PC-3 (cell line): ENCODE measurements around the gene NMRAL1.

Source experiments
- EZH2 ChIP-seq: fragments of 300-600 bp; sonication (generic); IDR thresholded peaks from one replicate; pipeline ENCODE4 v1.6.1; 2017; ENCODE audit warnings: antibody characterized with exemption, mild to moderate bottlenecking, low read length; ENCODE audit not compliant: unreplicated experiment
- EZH2phosphoT487 ChIP-seq: fragments of 300-600 bp; sonication (generic); IDR thresholded peaks from 2 replicates; pipeline ENCODE4 v1.6.1; 2018; ENCODE audit warnings: mild to moderate bottlenecking, antibody characterized with exemption, low read length, borderline replicate concordance
- TF ChIP-seq, protein P1 (sequence below): fragments of 300-600 bp; sonication (generic); conservative IDR thresholded peaks from 2 replicates; pipeline ENCODE4 v1.5.1; 2017; ENCODE audit warnings: antibody characterized with exemption, low read depth, mild to moderate bottlenecking, low read length

DNA sequence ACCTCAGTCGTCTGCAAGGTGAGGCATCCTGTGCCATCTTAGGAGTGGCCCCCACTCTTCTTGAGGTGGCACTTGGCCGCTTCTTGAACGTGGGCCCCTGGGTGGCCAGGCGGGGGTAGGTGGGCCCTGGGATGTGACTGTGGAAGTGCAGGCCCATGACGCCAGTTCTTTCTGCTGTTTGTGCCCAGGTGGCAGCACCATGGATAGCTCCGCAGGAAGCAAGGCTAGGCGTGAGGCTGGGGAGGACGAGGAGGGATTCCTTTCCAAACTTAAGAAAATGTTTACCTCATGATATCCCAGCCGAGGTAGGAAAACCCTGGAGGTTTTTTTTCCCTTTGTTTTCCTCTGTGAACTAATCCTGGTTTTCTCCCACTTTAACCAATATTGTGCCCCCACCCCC, 19.8 kb downstream of the NMRAL1 start:
- TF ChIP-seq, protein P1, sequence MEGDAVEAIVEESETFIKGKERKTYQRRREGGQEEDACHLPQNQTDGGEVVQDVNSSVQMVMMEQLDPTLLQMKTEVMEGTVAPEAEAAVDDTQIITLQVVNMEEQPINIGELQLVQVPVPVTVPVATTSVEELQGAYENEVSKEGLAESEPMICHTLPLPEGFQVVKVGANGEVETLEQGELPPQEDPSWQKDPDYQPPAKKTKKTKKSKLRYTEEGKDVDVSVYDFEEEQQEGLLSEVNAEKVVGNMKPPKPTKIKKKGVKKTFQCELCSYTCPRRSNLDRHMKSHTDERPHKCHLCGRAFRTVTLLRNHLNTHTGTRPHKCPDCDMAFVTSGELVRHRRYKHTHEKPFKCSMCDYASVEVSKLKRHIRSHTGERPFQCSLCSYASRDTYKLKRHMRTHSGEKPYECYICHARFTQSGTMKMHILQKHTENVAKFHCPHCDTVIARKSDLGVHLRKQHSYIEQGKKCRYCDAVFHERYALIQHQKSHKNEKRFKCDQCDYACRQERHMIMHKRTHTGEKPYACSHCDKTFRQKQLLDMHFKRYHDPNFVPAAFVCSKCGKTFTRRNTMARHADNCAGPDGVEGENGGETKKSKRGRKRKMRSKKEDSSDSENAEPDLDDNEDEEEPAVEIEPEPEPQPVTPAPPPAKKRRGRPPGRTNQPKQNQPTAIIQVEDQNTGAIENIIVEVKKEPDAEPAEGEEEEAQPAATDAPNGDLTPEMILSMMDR, result no peak
- TF ChIP-seq EZH2phosphoT487 (no peak), EZH2 (no peak)
